ENCODE data around the gene FOXN1.
A peak's percentile ranks its signal among the peaks of the same experiment; 100 is the strongest.

The FOXN1 gene

GRCh38 chr17:28532050-28532960, 26.2 kb downstream of the FOXN1 start:
- Mint-ChIP-seq H3K4me1 (peaks cover 2% of the 10 kb centered on the region), H3K9me3 (no peaks in the 10 kb centered on the region), H3K4me3 (no peak overlapping the region), H3K27me3 (ENCODE audit: low read depth) (peaks cover 14% of the 10 kb centered on the region), H3K27ac (peak overlapping the region in 1 of 3 experiments; percentile 30), H3K36me3 (ENCODE audit: low read depth) (no peaks in the 10 kb centered on the region)
- TF ChIP-seq, protein P1, sequence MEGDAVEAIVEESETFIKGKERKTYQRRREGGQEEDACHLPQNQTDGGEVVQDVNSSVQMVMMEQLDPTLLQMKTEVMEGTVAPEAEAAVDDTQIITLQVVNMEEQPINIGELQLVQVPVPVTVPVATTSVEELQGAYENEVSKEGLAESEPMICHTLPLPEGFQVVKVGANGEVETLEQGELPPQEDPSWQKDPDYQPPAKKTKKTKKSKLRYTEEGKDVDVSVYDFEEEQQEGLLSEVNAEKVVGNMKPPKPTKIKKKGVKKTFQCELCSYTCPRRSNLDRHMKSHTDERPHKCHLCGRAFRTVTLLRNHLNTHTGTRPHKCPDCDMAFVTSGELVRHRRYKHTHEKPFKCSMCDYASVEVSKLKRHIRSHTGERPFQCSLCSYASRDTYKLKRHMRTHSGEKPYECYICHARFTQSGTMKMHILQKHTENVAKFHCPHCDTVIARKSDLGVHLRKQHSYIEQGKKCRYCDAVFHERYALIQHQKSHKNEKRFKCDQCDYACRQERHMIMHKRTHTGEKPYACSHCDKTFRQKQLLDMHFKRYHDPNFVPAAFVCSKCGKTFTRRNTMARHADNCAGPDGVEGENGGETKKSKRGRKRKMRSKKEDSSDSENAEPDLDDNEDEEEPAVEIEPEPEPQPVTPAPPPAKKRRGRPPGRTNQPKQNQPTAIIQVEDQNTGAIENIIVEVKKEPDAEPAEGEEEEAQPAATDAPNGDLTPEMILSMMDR (IDR thresholded peaks at IDR 0.05; ENCODE audit: unreplicated experiment in 3 of 3): no peak

DNA sequence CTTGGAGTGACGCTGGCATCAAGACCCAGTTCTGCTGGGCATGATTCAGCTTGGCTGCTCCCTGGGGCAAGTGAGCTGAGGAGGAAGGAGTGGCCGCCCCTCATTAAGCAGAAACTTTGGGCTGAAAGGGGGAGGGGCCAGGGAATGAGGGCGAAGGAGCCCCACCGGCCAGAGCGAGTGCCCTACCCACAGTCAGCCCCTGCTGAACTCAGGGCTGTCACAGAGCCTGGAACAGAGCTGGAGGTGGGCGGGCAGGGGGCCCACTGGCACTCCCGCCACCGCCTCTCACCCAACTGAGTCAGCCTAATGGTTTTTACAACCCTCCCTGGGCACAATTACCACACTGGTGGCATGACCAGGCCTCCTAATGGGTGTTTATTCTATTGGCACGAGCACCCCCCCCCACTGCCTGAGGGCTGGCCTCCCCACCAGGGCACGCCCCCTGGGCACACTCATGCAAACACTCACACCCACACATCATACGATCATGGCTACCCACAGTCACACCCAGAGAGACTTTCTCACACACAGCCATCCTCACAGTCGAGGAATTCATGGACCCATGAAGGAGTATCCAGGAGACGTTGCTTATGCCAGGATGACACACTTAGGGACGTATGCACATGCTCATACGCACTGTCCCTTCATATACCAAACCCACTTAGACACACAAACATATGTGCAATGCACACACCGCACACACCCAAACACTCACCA, 27.1 kb downstream of the FOXN1 start:
- Mint-ChIP-seq H3K9me3 (no peaks in the 10 kb centered on the region), H3K4me1 (no peaks in the 10 kb centered on the region), H3K27ac (no peak overlapping the region), H3K27me3 (ENCODE audit: low read depth) (peaks cover 12% of the 10 kb centered on the region), H3K36me3 (ENCODE audit: low read depth) (no peaks in the 10 kb centered on the region), H3K4me3 (no peak overlapping the region)
- TF ChIP-seq, protein P1 (IDR thresholded peaks at IDR 0.05; ENCODE audit: unreplicated experiment in 3 of 3): no peak

DNA sequence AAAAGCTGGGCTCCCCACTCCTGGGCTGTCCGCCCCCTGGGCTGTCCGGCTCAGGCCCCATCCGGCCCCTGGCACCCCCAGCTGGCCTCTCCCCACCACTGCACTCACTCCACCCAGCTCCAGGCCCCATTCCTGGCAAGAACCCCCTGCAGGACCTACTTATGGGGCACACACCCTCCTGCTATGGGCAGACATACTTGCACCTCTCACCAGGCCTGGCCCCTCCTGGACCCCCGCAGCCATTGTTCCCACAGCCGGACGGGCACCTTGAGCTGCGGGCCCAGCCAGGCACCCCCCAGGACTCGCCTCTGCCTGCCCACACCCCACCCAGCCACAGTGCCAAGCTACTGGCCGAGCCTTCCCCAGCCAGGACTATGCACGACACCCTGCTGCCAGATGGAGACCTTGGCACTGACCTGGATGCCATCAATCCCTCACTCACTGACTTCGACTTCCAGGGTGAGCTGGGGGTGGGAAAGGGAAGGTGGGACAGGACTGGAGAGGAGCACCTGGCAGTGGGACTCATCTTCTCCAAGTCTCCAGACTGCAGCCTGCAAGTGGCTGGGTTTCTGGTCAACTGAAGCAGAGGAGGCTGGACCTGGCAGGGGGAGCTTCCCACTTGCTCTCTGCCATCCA, 28.7 kb downstream of the FOXN1 start:
- H3K9me3 Mint-ChIP-seq: no peaks in the 10 kb centered on the region
- TF ChIP-seq, protein P1 (IDR thresholded peaks at IDR 0.05; ENCODE audit: unreplicated experiment in 3 of 3): no peak
- no peaks in the 10 kb centered on the region for H3K4me1 Mint-ChIP-seq
- no peaks in the 10 kb centered on the region for H3K36me3 Mint-ChIP-seq (ENCODE audit: low read depth)
- no peak overlapping the region for H3K27ac Mint-ChIP-seq
- peaks cover 8% of the 10 kb centered on the region for H3K27me3 Mint-ChIP-seq (ENCODE audit: low read depth)
- H3K4me3 Mint-ChIP-seq: no peak overlapping the region

GRCh38 chr17:28536532-28537218, 30.5 kb downstream of the FOXN1 start:
- Mint-ChIP-seq H3K36me3 (ENCODE audit: low read depth) (no peaks in the 10 kb centered on the region), H3K27ac (no peak overlapping the region), H3K4me1 (no peaks in the 10 kb centered on the region), H3K4me3 (no peak overlapping the region), H3K9me3 (no peaks in the 10 kb centered on the region), H3K27me3 (ENCODE audit: low read depth) (peaks cover 4% of the 10 kb centered on the region)
- TF ChIP-seq, protein P1 (IDR thresholded peaks at IDR 0.05; ENCODE audit: unreplicated experiment in 3 of 3): no peak

DNA sequence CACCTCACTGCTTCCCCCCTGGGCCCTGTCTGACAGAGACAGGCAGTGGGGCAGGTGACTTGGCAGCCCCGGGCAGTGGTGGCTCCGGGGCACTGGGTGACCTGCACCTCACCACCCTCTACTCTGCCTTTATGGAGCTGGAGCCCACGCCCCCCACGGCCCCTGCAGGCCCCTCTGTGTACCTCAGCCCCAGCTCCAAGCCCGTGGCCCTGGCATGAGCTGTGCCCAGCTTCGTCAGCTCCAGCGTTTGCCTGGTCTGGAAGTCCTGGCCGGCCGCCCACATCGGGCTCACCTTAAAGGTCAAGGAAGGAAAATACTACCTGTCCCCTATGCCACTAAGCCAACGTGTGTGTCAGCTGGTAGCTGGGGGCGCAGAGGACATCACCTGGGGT, 31.1 kb downstream of the FOXN1 start:
- no peak overlapping the region for H3K4me3 Mint-ChIP-seq
- no peak overlapping the region for H3K27ac Mint-ChIP-seq
- no peaks in the 10 kb centered on the region for H3K9me3 Mint-ChIP-seq
- no peaks in the 10 kb centered on the region for H3K36me3 Mint-ChIP-seq (ENCODE audit: low read depth)
- TF ChIP-seq, protein P1 (IDR thresholded peaks at IDR 0.05; ENCODE audit: unreplicated experiment in 3 of 3): no peak
- H3K4me1 Mint-ChIP-seq: no peaks in the 10 kb centered on the region
- peaks cover 3% of the 10 kb centered on the region for H3K27me3 Mint-ChIP-seq (ENCODE audit: low read depth)
